Measurements from ENCODE around the gene SLC38A8. TPM values are rescaled to one million over a fixed set of nuclear protein-coding genes. Genes with fewer than 3 reads are reported as not detected.

Gene SLC38A8
- total and polyA plus RNA-seq, 9 donors, result 0.62 to 0.98 (median 0.66) TPM; not detected in 6

- intact Hi-C loops (cut with DNase I), result loop anchor here in 1 of 4 donors (5.0 kb wide), 1 partner anchor 74 kb away; no protein-coding TSS in a partner anchor
- no peaks in the 10 kb centered on the region for H3K27me3 ChIP-seq
- no peaks in the 10 kb centered on the region for H3K9me3 ChIP-seq
- H3K27ac ChIP-seq, result no peak overlapping the region
- 87 to 94% (median 91%) methylated on average over 19 of the region's 19 CpGs for WGBS, 3 donors
- no peaks in the 10 kb centered on the region for H3K36me3 ChIP-seq
- no peak for DNase-seq
- TF ChIP-seq, protein P1, sequence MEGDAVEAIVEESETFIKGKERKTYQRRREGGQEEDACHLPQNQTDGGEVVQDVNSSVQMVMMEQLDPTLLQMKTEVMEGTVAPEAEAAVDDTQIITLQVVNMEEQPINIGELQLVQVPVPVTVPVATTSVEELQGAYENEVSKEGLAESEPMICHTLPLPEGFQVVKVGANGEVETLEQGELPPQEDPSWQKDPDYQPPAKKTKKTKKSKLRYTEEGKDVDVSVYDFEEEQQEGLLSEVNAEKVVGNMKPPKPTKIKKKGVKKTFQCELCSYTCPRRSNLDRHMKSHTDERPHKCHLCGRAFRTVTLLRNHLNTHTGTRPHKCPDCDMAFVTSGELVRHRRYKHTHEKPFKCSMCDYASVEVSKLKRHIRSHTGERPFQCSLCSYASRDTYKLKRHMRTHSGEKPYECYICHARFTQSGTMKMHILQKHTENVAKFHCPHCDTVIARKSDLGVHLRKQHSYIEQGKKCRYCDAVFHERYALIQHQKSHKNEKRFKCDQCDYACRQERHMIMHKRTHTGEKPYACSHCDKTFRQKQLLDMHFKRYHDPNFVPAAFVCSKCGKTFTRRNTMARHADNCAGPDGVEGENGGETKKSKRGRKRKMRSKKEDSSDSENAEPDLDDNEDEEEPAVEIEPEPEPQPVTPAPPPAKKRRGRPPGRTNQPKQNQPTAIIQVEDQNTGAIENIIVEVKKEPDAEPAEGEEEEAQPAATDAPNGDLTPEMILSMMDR (IDR thresholded peaks at IDR 0.05), result no peak
- TF ChIP-seq POLR2A (IDR thresholded peaks at IDR 0.05) (no peak), EP300 (IDR thresholded peaks at IDR 0.05) (no peak)
- H3K4me3 ChIP-seq, result no peak overlapping the region
- H3K4me1 ChIP-seq (ENCODE audit: insufficient read depth), result no peaks in the 10 kb centered on the region
Observed at GRCh38 chr16:84045818-84046470, 3.3 kb upstream of the SLC38A8 start.

- TF ChIP-seq POLR2A (IDR thresholded peaks at IDR 0.05), result no peak
- no peak for DNase-seq
- no peaks in the 10 kb centered on the region for H3K36me3 ChIP-seq
- H3K27ac ChIP-seq, result no peak overlapping the region
- no peaks in the 10 kb centered on the region for H3K4me1 ChIP-seq (ENCODE audit: insufficient read depth)
- H3K4me3 ChIP-seq, result no peak overlapping the region
- intact Hi-C loops (cut with DNase I), result loop anchor here in 1 of 4 donors (5.0 kb wide), 1 partner anchor 73 kb away; no protein-coding TSS in a partner anchor
- WGBS, 3 donors, result 35 to 54% (median 46%) methylated on average over 20 to 36 of the region's 36 CpGs
- no peaks in the 10 kb centered on the region for H3K27me3 ChIP-seq
- no peaks in the 10 kb centered on the region for H3K9me3 ChIP-seq
Observed at GRCh38 chr16:84045001-84045817, 2.6 kb upstream of the SLC38A8 start.

GRCh38 chr16:84044118-84044488 is 1.5 kb upstream of the SLC38A8 start:
- TF ChIP-seq POLR2A (IDR thresholded peaks at IDR 0.05) (no peak), EP300 (IDR thresholded peaks at IDR 0.05) (no peak)
- no peak overlapping the region for H3K4me3 ChIP-seq
- intact Hi-C loops (cut with DNase I), result no loop called here
- no peak overlapping the region for H3K27ac ChIP-seq
- WGBS, 3 donors, result 46 to 55% (median 48%) methylated on average over 5 of the region's 5 CpGs
- DNase-seq, result no peak
- H3K9me3 ChIP-seq, result no peaks in the 10 kb centered on the region
- no peaks in the 10 kb centered on the region for H3K27me3 ChIP-seq
- no peaks in the 10 kb centered on the region for H3K36me3 ChIP-seq
- H3K4me1 ChIP-seq (ENCODE audit: insufficient read depth), result no peaks in the 10 kb centered on the region

DNA sequence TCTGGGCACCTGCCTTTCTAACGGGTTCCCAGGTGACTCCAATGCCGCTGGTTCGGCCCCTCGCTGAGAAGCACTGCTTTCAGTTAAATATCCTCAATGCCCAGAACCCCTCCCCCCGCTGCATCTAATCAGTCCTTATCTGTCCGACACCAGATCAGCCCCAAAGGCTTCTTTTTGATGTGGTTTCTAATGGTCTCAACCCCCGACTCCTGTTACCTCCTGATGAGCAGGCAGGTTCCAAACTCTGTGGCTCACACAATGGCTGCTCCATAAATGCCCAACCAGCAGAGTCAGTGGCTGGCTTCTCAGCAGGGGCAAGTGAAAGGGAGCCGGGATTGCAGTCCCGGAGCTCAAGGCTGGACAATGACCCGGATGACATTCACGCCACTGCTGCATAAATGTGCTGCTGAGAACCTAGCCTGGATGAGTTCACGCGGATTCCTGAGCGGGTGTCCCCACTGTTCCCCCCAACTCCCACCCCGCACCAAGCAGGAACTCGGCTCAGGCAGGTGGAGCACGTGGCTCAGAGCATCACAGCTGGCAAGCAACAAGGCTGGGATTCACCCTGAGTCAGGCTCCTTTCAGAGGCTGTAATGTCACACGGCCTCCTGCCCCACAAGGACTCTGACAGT is 1.0 kb upstream of the SLC38A8 start:
- DNase-seq, result no peak
- H3K4me3 ChIP-seq, result no peak overlapping the region
- H3K9me3 ChIP-seq, result no peaks in the 10 kb centered on the region
- H3K4me1 ChIP-seq (ENCODE audit: insufficient read depth), result no peaks in the 10 kb centered on the region
- H3K27me3 ChIP-seq, result no peaks in the 10 kb centered on the region
- H3K27ac ChIP-seq, result no peak overlapping the region
- 28 to 38% (median 38%) methylated on average over 18 of the region's 18 CpGs for WGBS, 3 donors
- no peaks in the 10 kb centered on the region for H3K36me3 ChIP-seq
- intact Hi-C loops (cut with DNase I), result no loop called here
- TF ChIP-seq POLR2A (IDR thresholded peaks at IDR 0.05) (no peak), EP300 (IDR thresholded peaks at IDR 0.05) (no peak)
- TF ChIP-seq, protein P1 (IDR thresholded peaks at IDR 0.05), result no peak

DNA sequence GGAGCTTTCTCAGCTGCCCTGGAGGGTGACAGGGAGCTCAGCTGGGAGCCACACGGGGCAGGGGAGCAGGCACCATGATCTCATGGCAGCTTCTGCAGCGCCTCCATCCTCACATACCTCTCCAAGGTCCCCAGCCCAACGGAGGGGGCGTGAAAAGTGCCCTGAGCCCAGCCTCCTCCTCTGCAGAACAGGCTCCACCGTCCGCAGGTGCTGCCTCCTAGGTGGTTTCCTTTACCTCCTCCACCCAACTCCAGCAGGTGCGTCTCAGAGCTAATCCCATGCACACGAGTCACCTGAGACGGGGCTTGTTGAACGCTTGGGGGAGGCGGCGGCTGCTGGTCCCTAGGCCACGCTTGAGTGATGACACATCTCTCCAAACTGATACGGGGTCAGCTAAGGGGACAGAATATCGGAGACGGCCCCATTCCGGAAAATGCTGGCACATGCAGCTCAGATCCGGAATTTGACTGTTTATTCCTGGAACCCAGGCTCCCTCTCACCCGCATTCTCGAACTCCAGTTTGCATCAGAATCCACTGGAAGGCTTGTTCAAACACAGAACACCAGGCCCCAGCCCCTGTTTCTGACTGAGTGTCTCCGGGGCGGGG is 387 bp upstream of the SLC38A8 start:
- Histone ChIP-seq H3K27ac (no peak overlapping the region), H3K4me1 (ENCODE audit: insufficient read depth) (no peaks in the 10 kb centered on the region), H3K27me3 (no peaks in the 10 kb centered on the region), H3K9me3 (no peaks in the 10 kb centered on the region), H3K4me3 (no peak overlapping the region), H3K36me3 (no peaks in the 10 kb centered on the region)
- TF ChIP-seq, protein P1 (IDR thresholded peaks at IDR 0.05), result no peak
- TF ChIP-seq EP300 (IDR thresholded peaks at IDR 0.05), result no peak
- WGBS, 3 donors, result 68 to 72% (median 71%) methylated on average over 21 to 22 of the region's 22 CpGs
- intact Hi-C loops (cut with DNase I), result no loop called here
- DNase-seq, result no peak
